Right lung (tissue), 5 donors: ENCODE data around the gene AHRR. TPM values are rescaled to one million over a fixed set of nuclear protein-coding genes. Genes with fewer than 3 reads are reported as not detected.
"Not testable (repeated sequence)": the region's sequence is repeated elsewhere in the genome, so short reads cannot be mapped to it uniquely, and the experiment has no call there.

Experiments
- DNase-seq, 2 donors: peaks; one replicate each; pipeline ENCODE4 v3.0.0-alpha.2; 2013
- polyA plus RNA-seq, 5 donors: library from polyadenylated mRNA; unstranded; fragments of 120-200 nt; gene quantifications; one replicate each; pipeline versions ENCODE4 v1.2.1 to v1.2.3, GENCODE V29; 2013; ENCODE audit warnings: inconsistent platforms in 1 of 5, low replicate concordance in 1 of 5; ENCODE audit not compliant: insufficient read length in 5 of 5, insufficient read depth in 1 of 5

Gene AHRR
- polyA plus RNA-seq, 5 donors: 2.5 to 7.6 (median 4.9) TPM

- not testable (repeated sequence) for DNase-seq
These were observed 152.8 kb downstream of the AHRR start for GRCh38 chr5:474232-474839.

GRCh38 chr5:474840-475661 is 153.5 kb downstream of the AHRR start:
- DNase-seq: no peak

- DNase-seq: no peak
These were observed 154.2 kb downstream of the AHRR start for GRCh38 chr5:475704-476101.

- no peak for DNase-seq
These were observed 154.7 kb downstream of the AHRR start for GRCh38 chr5:476102-476813.

GRCh38 chr5:476814-477175 is 155.3 kb downstream of the AHRR start:
- DNase-seq: no peak

- no peak for DNase-seq
These were observed 155.7 kb downstream of the AHRR start for GRCh38 chr5:477247-477646.

GRCh38 chr5:477871-478270 is 156.4 kb downstream of the AHRR start:
- DNase-seq: no peak

- DNase-seq: no peak
These were observed 157.0 kb downstream of the AHRR start for GRCh38 chr5:478369-478981.

- DNase-seq: no peak
These were observed 157.5 kb downstream of the AHRR start for GRCh38 chr5:478982-479535.

GRCh38 chr5:479566-480319 is 158.2 kb downstream of the AHRR start:
- no peak for DNase-seq

- DNase-seq: no peak
These were observed 159.8 kb downstream of the AHRR start for GRCh38 chr5:481347-481746.

- DNase-seq: no peak
These were observed 160.5 kb downstream of the AHRR start for GRCh38 chr5:482021-482420.

GRCh38 chr5:482506-482905 is 161.0 kb downstream of the AHRR start:
- DNase-seq: no peak

- DNase-seq: no peak
These were observed 161.5 kb downstream of the AHRR start for GRCh38 chr5:483011-483410.

- DNase-seq: no peak
These were observed 162.1 kb downstream of the AHRR start for GRCh38 chr5:483434-484140.

- no peak for DNase-seq
These were observed 163.0 kb downstream of the AHRR start for GRCh38 chr5:484556-484955.

GRCh38 chr5:485113-485945 is 163.8 kb downstream of the AHRR start:
- no peak for DNase-seq

GRCh38 chr5:485946-486491 is 164.5 kb downstream of the AHRR start:
- no peak for DNase-seq

- not testable (repeated sequence) for DNase-seq
These were observed 165.1 kb downstream of the AHRR start for GRCh38 chr5:486597-486996.
